ENCODE results near the gene MOSPD2.

Gene MOSPD2

DNA sequence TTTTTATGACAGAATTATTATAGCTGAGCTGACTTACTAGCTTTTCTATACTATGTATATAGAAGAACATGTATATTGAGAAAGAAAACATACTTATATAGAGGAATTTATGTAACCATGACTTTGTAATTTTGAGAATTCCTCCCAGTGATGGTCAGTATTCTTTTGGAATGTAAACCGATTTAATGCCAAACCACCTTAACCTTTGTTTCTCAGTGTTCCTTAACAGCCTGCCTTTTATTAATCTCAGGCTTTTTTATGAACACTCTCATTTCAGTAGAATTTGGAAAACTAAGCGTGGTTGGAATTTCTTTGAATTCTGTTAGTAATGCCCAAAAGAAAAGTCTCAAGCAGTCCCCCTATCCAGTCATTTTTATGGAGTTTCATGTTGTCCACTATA is 47.0 kb downstream of the MOSPD2 start (continued):
- TF ChIP-seq ZNF8 (CRISPR knock-in tag; IDR thresholded peaks at IDR 0.05) = no peak
- TF ChIP-seq TCF4 (CRISPR knock-in tag; IDR thresholded peaks at IDR 0.05; ENCODE audit: borderline replicate concordance) = no peak
- TF ChIP-seq ZC3H10 (CRISPR knock-in tag; IDR thresholded peaks at IDR 0.05) = no peak

DNA sequence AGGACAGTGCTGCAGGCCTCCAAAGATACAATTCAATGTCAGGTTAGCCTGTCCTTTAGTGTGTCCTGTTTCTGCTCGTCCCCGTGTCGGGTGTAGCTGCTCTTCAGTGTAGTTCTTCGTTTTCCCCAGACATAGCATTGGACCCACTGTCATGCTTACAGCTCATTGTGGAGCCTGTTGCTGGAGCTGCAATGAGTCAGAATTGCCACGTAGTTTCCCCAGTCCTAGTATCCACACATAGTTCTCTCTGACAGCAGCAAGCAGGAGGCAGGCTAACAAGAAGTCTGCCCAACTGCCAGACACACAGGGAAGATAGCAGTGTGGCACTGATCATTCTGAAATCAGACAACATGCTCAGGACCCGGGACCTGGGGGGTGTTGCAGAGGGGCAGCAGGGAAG is 49.2 kb downstream of the MOSPD2 start:
- peak; percentile 97 for ATAC-seq
- TF ChIP-seq, protein P1, sequence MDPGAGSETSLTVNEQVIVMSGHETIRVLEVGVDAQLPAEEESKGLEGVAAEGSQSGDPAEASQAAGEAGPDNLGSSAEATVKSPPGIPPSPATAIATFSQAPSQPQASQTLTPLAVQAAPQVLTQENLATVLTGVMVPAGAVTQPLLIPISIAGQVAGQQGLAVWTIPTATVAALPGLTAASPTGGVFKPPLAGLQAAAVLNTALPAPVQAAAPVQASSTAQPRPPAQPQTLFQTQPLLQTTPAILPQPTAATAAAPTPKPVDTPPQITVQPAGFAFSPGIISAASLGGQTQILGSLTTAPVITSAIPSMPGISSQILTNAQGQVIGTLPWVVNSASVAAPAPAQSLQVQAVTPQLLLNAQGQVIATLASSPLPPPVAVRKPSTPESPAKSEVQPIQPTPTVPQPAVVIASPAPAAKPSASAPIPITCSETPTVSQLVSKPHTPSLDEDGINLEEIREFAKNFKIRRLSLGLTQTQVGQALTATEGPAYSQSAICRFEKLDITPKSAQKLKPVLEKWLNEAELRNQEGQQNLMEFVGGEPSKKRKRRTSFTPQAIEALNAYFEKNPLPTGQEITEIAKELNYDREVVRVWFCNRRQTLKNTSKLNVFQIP (CRISPR knock-in tag; IDR thresholded peaks at IDR 0.05; ENCODE audit: borderline replicate concordance, low read depth) = no peak
- TF ChIP-seq TCF4 (CRISPR knock-in tag; IDR thresholded peaks at IDR 0.05; ENCODE audit: borderline replicate concordance) = no peak

DNA sequence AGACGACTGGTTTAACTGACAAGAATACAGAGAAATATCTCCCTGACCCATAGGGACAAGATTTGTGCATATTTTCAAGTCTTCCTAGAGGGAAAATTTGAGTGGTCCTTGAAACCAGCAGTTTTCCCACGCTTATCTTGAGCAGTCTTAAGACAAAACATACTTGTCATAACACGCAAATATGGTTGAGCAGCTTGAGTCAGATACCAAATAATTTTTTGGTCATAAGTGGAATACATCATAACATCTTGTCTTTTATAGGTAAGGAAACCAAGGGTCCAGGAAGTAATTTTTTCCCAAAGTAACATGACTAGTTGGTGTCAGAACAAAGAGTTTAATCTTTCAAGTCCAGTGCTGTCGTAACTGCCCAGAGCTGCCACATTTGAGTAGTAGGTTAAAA is 50.5 kb downstream of the MOSPD2 start:
- TF ChIP-seq ESRRG (CRISPR knock-in tag; IDR thresholded peaks at IDR 0.05) (no peak), GLIS3 (CRISPR knock-in tag; IDR thresholded peaks at IDR 0.05) (no peak), RARB (CRISPR knock-in tag; IDR thresholded peaks at IDR 0.05) (no peak), ARNTL (CRISPR knock-in tag; IDR thresholded peaks at IDR 0.05; ENCODE audit: borderline replicate concordance, low read depth) (no peak), TCF4 (CRISPR knock-in tag; IDR thresholded peaks at IDR 0.05; ENCODE audit: borderline replicate concordance) (no peak)
- TF ChIP-seq, protein P2, sequence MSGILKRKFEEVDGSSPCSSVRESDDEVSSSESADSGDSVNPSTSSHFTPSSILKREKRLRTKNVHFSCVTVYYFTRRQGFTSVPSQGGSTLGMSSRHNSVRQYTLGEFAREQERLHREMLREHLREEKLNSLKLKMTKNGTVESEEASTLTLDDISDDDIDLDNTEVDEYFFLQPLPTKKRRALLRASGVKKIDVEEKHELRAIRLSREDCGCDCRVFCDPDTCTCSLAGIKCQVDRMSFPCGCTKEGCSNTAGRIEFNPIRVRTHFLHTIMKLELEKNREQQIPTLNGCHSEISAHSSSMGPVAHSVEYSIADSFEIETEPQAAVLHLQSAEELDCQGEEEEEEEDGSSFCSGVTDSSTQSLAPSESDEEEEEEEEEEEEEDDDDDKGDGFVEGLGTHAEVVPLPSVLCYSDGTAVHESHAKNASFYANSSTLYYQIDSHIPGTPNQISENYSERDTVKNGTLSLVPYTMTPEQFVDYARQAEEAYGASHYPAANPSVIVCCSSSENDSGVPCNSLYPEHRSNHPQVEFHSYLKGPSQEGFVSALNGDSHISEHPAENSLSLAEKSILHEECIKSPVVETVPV (CRISPR knock-in tag; IDR thresholded peaks at IDR 0.05) = no peak
- TF ChIP-seq, protein P3, sequence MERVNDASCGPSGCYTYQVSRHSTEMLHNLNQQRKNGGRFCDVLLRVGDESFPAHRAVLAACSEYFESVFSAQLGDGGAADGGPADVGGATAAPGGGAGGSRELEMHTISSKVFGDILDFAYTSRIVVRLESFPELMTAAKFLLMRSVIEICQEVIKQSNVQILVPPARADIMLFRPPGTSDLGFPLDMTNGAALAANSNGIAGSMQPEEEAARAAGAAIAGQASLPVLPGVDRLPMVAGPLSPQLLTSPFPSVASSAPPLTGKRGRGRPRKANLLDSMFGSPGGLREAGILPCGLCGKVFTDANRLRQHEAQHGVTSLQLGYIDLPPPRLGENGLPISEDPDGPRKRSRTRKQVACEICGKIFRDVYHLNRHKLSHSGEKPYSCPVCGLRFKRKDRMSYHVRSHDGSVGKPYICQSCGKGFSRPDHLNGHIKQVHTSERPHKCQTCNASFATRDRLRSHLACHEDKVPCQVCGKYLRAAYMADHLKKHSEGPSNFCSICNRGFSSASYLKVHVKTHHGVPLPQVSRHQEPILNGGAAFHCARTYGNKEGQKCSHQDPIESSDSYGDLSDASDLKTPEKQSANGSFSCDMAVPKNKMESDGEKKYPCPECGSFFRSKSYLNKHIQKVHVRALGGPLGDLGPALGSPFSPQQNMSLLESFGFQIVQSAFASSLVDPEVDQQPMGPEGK (CRISPR knock-in tag; IDR thresholded peaks at IDR 0.05; ENCODE audit: borderline replicate concordance) = no peak
- ATAC-seq = no peak

DNA sequence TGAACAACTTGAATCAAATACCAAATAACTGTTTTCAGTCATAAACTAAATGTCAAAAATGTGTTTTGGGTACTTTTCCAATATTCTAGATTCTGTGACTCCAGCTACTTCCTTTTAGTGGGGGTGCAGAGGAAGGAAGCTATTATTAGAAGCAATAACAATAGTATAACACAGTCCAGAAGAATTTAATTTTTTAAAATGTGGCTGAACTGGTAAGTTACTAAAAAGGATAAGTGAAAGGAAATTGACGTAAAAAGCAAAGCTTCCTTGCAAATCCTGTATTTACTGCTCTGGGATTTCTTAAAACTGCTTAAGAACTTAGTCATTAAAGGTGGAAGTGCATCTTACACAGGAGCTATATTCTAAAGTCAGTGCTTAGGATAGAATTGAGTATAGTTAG is 53.2 kb downstream of the MOSPD2 start:
- TF ChIP-seq, protein P4, sequence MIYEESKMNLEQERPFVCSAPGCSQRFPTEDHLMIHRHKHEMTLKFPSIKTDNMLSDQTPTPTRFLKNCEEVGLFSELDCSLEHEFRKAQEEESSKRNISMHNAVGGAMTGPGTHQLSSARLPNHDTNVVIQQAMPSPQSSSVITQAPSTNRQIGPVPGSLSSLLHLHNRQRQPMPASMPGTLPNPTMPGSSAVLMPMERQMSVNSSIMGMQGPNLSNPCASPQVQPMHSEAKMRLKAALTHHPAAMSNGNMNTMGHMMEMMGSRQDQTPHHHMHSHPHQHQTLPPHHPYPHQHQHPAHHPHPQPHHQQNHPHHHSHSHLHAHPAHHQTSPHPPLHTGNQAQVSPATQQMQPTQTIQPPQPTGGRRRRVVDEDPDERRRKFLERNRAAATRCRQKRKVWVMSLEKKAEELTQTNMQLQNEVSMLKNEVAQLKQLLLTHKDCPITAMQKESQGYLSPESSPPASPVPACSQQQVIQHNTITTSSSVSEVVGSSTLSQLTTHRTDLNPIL (CRISPR knock-in tag; IDR thresholded peaks at IDR 0.05; ENCODE audit: low read depth) = no peak
- TF ChIP-seq GLIS3 (CRISPR knock-in tag; IDR thresholded peaks at IDR 0.05) (no peak), ZC3H10 (CRISPR knock-in tag; IDR thresholded peaks at IDR 0.05) (no peak), ESRRG (CRISPR knock-in tag; IDR thresholded peaks at IDR 0.05) (no peak), ARNTL (CRISPR knock-in tag; IDR thresholded peaks at IDR 0.05; ENCODE audit: borderline replicate concordance, low read depth) (no peak), TCF4 (CRISPR knock-in tag; IDR thresholded peaks at IDR 0.05; ENCODE audit: borderline replicate concordance) (no peak), PPARA (CRISPR knock-in tag; IDR thresholded peaks at IDR 0.05; ENCODE audit: borderline replicate concordance) (no peak), RARB (CRISPR knock-in tag; IDR thresholded peaks at IDR 0.05) (no peak), ZFP30 (CRISPR knock-in tag; IDR thresholded peaks at IDR 0.05) (no peak), OSR1 (CRISPR knock-in tag; IDR thresholded peaks at IDR 0.05) (no peak), ZNF8 (CRISPR knock-in tag; IDR thresholded peaks at IDR 0.05) (no peak)
- TF ChIP-seq, protein P5, sequence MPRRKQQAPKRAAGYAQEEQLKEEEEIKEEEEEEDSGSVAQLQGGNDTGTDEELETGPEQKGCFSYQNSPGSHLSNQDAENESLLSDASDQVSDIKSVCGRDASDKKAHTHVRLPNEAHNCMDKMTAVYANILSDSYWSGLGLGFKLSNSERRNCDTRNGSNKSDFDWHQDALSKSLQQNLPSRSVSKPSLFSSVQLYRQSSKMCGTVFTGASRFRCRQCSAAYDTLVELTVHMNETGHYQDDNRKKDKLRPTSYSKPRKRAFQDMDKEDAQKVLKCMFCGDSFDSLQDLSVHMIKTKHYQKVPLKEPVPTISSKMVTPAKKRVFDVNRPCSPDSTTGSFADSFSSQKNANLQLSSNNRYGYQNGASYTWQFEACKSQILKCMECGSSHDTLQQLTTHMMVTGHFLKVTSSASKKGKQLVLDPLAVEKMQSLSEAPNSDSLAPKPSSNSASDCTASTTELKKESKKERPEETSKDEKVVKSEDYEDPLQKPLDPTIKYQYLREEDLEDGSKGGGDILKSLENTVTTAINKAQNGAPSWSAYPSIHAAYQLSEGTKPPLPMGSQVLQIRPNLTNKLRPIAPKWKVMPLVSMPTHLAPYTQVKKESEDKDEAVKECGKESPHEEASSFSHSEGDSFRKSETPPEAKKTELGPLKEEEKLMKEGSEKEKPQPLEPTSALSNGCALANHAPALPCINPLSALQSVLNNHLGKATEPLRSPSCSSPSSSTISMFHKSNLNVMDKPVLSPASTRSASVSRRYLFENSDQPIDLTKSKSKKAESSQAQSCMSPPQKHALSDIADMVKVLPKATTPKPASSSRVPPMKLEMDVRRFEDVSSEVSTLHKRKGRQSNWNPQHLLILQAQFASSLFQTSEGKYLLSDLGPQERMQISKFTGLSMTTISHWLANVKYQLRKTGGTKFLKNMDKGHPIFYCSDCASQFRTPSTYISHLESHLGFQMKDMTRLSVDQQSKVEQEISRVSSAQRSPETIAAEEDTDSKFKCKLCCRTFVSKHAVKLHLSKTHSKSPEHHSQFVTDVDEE (CRISPR knock-in tag; IDR thresholded peaks at IDR 0.05) = no peak
- TF ChIP-seq, protein P3 (CRISPR knock-in tag; IDR thresholded peaks at IDR 0.05; ENCODE audit: borderline replicate concordance) = no peak
- TF ChIP-seq, protein P2 (CRISPR knock-in tag; IDR thresholded peaks at IDR 0.05) = no peak
- ATAC-seq = no peak
